Gastrocnemius medialis (tissue), 4 donors: ENCODE measurements around the gene ANKS4B. TPM values are rescaled to one million over a fixed set of nuclear protein-coding genes. Genes with fewer than 3 reads are reported as not detected.

Experiments used
- ATAC-seq, 2 donors: fragments of 150-250 bp; one replicate each; pipeline ENCODE4 v1.9.1; 2016
- DNase-seq, 2 donors: peaks; one replicate each; pipeline ENCODE4 v3.0.0-alpha.2; 2019
- H3K27ac ChIP-seq, 4 donors: fragments of 200-600 bp; sonication (generic); 1 replicate in 1 of 4; 2 replicates in 3 of 4; pipeline ENCODE4 v1.5.1; 2016 to 2018; ENCODE audit warnings: mild to moderate bottlenecking in 2 of 4, moderate library complexity in 1 of 4
- H3K27me3 ChIP-seq, 3 donors: fragments of 200-600 bp; sonication (generic) in 2 of 3; 1 replicate in 1 of 3; 2 replicates in 2 of 3; pipeline versions ENCODE4 v1.5.1 to v1.6.0; 2016 to 2019; ENCODE audit warnings: mild to moderate bottlenecking in 1 of 3, moderate library complexity in 1 of 3
- H3K36me3 ChIP-seq, 2 donors: fragments of 200-600 bp; sonication (generic) in 1 of 2; one replicate each; pipeline ENCODE4 v1.5.1; 2017 to 2018
- H3K4me1 ChIP-seq, 2 donors: fragments of 200-600 bp; sonication (generic) in 1 of 2; one replicate each; pipeline ENCODE4 v1.5.1; 2016 to 2017; ENCODE audit warnings: mild to moderate bottlenecking in 2 of 2
- H3K4me3 ChIP-seq, 4 donors: fragments of 200-600 bp; sonication (generic) in 3 of 4; 1 replicate in 1 of 4; 2 replicates in 3 of 4; pipeline ENCODE4 v1.5.1; 2016 to 2019; ENCODE audit warnings: mild to moderate bottlenecking in 2 of 4
- H3K9me3 ChIP-seq, 3 donors: fragments of 200-600 bp; sonication (generic) in 2 of 3; 1 replicate in 1 of 3; 2 replicates in 2 of 3; pipeline ENCODE4 v1.5.1; 2016 to 2019
- POLR2A ChIP-seq, 2 donors: fragments of 450-650 bp; IDR thresholded peaks; one replicate each; pipeline ENCODE4 v1.6.1; 2017; ENCODE audit warnings: antibody characterized with exemption in 2 of 2, mild to moderate bottlenecking in 2 of 2, moderate library complexity in 2 of 2
- in situ Hi-C, 4 donors: fragments of 200-750 bp; cut with MboI; loops; one replicate each; pipeline versions ENCODE4 v1.15.0 to v1.8.0; 2017; ENCODE audit warnings: low sequenced_read_pairs in 4 of 4
- intact Hi-C: fragments of 100-400 bp; cut with DNase I; formaldehyde crosslinking; loops from one replicate; pipeline ENCODE4 v1.15.1; 2023; ENCODE audit warnings: low total_unique reads
- total RNA-seq, 4 donors: library from RNA; depleted of rRNA; stranded (reverse); fragments of >200 nt; gene quantifications; one replicate each; pipeline versions ENCODE4 v1.1.0 to v1.2.3, GENCODE V29; 2016
- TF ChIP-seq, protein P1 (sequence below), 5 experiments: fragments of 450-650 bp in 3 of 5; fragments of 200-600 bp in 2 of 5; sonication (generic) in 2 of 5; IDR thresholded peaks in 4 of 5; conservative IDR thresholded peaks in 1 of 5; 1 replicate in 4 of 5; 2 replicates in 1 of 5; pipeline ENCODE4 v1.5.1; 2016 to 2019; ENCODE audit warnings: antibody characterized with exemption in 5 of 5, mild to moderate bottlenecking in 3 of 5, moderate library complexity in 3 of 5

ANKS4B gene
- total RNA-seq: under 1 TPM in 2 of 4 donors, not detected in 2; 0.04 to 0.10 TPM

- ATAC-seq: no peak
- DNase-seq: no peak
- H3K4me3 ChIP-seq: no peak within 1 kb of the TSS
- in situ Hi-C loops (no loop called here), intact Hi-C loops (no loop called here)
- no peaks in the 10 kb centered on the region for H3K9me3 ChIP-seq
- TF ChIP-seq POLR2A (IDR thresholded peaks at IDR 0.05): no peak
- TF ChIP-seq, protein P1, sequence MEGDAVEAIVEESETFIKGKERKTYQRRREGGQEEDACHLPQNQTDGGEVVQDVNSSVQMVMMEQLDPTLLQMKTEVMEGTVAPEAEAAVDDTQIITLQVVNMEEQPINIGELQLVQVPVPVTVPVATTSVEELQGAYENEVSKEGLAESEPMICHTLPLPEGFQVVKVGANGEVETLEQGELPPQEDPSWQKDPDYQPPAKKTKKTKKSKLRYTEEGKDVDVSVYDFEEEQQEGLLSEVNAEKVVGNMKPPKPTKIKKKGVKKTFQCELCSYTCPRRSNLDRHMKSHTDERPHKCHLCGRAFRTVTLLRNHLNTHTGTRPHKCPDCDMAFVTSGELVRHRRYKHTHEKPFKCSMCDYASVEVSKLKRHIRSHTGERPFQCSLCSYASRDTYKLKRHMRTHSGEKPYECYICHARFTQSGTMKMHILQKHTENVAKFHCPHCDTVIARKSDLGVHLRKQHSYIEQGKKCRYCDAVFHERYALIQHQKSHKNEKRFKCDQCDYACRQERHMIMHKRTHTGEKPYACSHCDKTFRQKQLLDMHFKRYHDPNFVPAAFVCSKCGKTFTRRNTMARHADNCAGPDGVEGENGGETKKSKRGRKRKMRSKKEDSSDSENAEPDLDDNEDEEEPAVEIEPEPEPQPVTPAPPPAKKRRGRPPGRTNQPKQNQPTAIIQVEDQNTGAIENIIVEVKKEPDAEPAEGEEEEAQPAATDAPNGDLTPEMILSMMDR (IDR thresholded peaks at IDR 0.05 in 4 of 5, conservative IDR thresholded peaks at IDR 0.05 in 1 of 5): no peak
- H3K36me3 ChIP-seq: no peaks in the 10 kb centered on the region
- peaks cover 0 to 17% (median 3%) of the 10 kb centered on the region in 3 donors for H3K27me3 ChIP-seq
- no peak within 1 kb of the TSS for H3K27ac ChIP-seq
- H3K4me1 ChIP-seq: no peaks in the 10 kb centered on the region
Observed at GRCh38 chr16:21233521-21234150, at the start of gene ANKS4B. ANKS4B (plus strand) TSS chr16:21233699; CDS start chr16:21233738, 39 bp downstream.

DNA sequence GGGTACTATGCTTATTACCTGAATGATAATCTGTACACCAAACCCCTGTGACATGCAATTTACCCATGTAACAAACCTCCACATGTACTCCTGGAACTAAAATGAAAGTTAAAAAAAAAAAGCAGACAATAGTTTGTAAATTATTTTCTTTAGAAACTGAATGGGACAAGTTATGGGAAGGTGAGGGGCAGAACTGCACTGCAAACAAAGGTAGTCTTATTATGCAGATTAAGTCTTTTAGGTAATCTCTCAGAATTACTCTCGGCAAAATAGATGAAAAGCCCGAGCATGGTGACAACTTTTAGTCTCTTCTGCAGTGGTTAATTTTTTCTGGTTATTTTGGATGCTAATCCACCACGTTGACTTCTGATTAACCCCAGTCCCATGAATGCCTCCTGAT lies 49.5 kb upstream of the ANKS4B start:
- peaks cover 0 to 32% of the 10 kb centered on the region in 2 donors for H3K36me3 ChIP-seq
- H3K9me3 ChIP-seq: no peaks in the 10 kb centered on the region
- in situ Hi-C loops: loop anchor here in 2 of 4 donors (25.0 kb wide), 2 partner anchors 103 to 1153 kb away; partner anchors contain the start of gene CRYM (in 1 of the 2)
- ATAC-seq: no peak
- DNase-seq: no peak
- no peak overlapping the region for H3K4me3 ChIP-seq
- no peaks in the 10 kb centered on the region for H3K4me1 ChIP-seq
- no peak overlapping the region for H3K27ac ChIP-seq
- intact Hi-C loops: no loop called here
- TF ChIP-seq, protein P1 (IDR thresholded peaks at IDR 0.05 in 4 of 5, conservative IDR thresholded peaks at IDR 0.05 in 1 of 5): no peak
- no peak for TF ChIP-seq POLR2A (IDR thresholded peaks at IDR 0.05)
- H3K27me3 ChIP-seq: no peaks in the 10 kb centered on the region

GRCh38 chr16:21184834-21185233 lies 48.7 kb upstream of the ANKS4B start:
- H3K9me3 ChIP-seq: no peaks in the 10 kb centered on the region
- intact Hi-C loops (loop anchor here (5.0 kb wide), 1 partner anchor 1137 kb away; no protein-coding TSS in a partner anchor), in situ Hi-C loops (loop anchor here in 2 of 4 donors (5.0 to 25.0 kb wide), 3 partner anchors 102 to 1152 kb away; partner anchors contain the start of gene CRYM (in 1 of the 2))
- H3K4me1 ChIP-seq: no peaks in the 10 kb centered on the region
- DNase-seq (no peak), ATAC-seq (no peak)
- no peaks in the 10 kb centered on the region for H3K27me3 ChIP-seq
- H3K4me3 ChIP-seq: no peak overlapping the region
- H3K27ac ChIP-seq: no peak overlapping the region
- peaks cover 0 to 24% of the 10 kb centered on the region in 2 donors for H3K36me3 ChIP-seq
- TF ChIP-seq POLR2A (IDR thresholded peaks at IDR 0.05): no peak
- TF ChIP-seq, protein P1 (IDR thresholded peaks at IDR 0.05 in 4 of 5, conservative IDR thresholded peaks at IDR 0.05 in 1 of 5): no peak

DNA sequence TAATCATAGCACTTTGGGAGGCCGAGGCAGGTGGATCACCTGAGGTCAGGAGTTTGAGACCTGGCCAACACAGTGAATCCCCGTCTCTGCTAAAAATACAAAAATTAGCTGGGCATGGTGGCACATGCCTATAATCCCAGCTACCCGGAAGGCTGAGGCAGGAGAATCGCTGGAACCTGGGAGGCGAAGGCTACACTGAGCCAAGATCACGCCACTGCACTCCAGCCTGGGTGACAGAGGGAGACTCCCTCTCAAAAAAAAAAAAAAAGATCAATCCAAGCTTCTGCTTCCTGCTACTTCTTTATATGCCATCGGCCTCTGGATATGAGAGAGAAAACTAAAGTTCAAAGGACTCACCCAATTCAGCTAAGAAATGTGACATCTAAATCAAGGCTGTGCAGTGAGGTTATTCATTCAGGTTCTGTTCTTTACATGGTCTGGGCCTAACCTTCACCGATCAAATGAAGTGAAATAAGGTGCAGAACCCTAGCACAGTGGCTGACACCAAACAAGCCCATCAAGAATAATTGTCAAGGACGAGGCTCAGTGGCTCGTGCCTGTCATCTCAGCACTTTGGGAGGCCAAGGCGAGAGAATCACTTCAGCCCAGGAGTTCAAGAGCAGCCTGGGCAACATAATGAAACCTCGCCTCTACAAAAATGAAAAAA lies 47.7 kb upstream of the ANKS4B start:
- Histone ChIP-seq H3K27me3 (peaks cover 0 to 2% (median 0%) of the 10 kb centered on the region in 3 donors), H3K27ac (no peak overlapping the region), H3K36me3 (peaks cover 0 to 17% of the 10 kb centered on the region in 2 donors), H3K4me1 (no peaks in the 10 kb centered on the region), H3K9me3 (no peaks in the 10 kb centered on the region), H3K4me3 (no peak overlapping the region)
- no peak for ATAC-seq
- in situ Hi-C loops: loop anchor here in 2 of 4 donors (5.0 to 25.0 kb wide), 3 partner anchors 102 to 1152 kb away; partner anchors contain the start of gene CRYM (in 1 of the 2)
- DNase-seq: no peak
- TF ChIP-seq POLR2A (IDR thresholded peaks at IDR 0.05): no peak
- TF ChIP-seq, protein P1 (IDR thresholded peaks at IDR 0.05 in 4 of 5, conservative IDR thresholded peaks at IDR 0.05 in 1 of 5): no peak
- intact Hi-C loops: loop anchor here (5.0 kb wide), 1 partner anchor 1137 kb away; no protein-coding TSS in a partner anchor
